HG03442 (cell line): Measurements from ENCODE around the gene SELENOM.
"Not testable (repeated sequence)": the region's sequence is repeated elsewhere in the genome, so short reads cannot be mapped to it uniquely, and the experiment has no call there.

Experiments used
- ATAC-seq: cut with Tn5 transposase; IDR thresholded peaks from one replicate; pipeline ENCODE4 v1.9.1; 2021; ENCODE audit warnings: mild to moderate bottlenecking, moderate library complexity; ENCODE audit not compliant: unreplicated experiment

The SELENOM gene

GRCh38 chr22:31134688-31135087, 27.3 kb upstream of the SELENOM start:
- ATAC-seq = no peak

GRCh38 chr22:31133911-31134310, 26.5 kb upstream of the SELENOM start:
- no peak for ATAC-seq

- no peak for ATAC-seq
These were observed 23.5 kb upstream of the SELENOM start for GRCh38 chr22:31130873-31131272.

GRCh38 chr22:31128156-31128555, 20.8 kb upstream of the SELENOM start:
- no peak for ATAC-seq

GRCh38 chr22:31127181-31127772, 19.9 kb upstream of the SELENOM start:
- ATAC-seq = no peak

- ATAC-seq = no peak
These were observed 19.5 kb upstream of the SELENOM start for GRCh38 chr22:31126869-31127175.

GRCh38 chr22:31126128-31126868, 18.9 kb upstream of the SELENOM start:
- no peak for ATAC-seq

- no peak for ATAC-seq
These were observed 18.3 kb upstream of the SELENOM start for GRCh38 chr22:31125521-31126117.

GRCh38 chr22:31124811-31125465, 17.6 kb upstream of the SELENOM start:
- no peak for ATAC-seq

GRCh38 chr22:31124290-31124689, 16.9 kb upstream of the SELENOM start:
- ATAC-seq = no peak

- ATAC-seq = no peak
These were observed 15.9 kb upstream of the SELENOM start for GRCh38 chr22:31123292-31123602.

- no peak for ATAC-seq
These were observed 15.3 kb upstream of the SELENOM start, which contains the start of gene INPP5J for GRCh38 chr22:31122532-31123291. TSS of gene INPP5J (plus strand) at chr22:31122966. CDS start at chr22:31123015, 49 bp downstream.

GRCh38 chr22:31122196-31122531, 14.8 kb upstream of the SELENOM start:
- ATAC-seq = no peak

GRCh38 chr22:31121403-31121802, 14.0 kb upstream of the SELENOM start:
- no peak for ATAC-seq

GRCh38 chr22:31120642-31121041, 13.3 kb upstream of the SELENOM start:
- no peak for ATAC-seq

GRCh38 chr22:31120230-31120629, 12.9 kb upstream of the SELENOM start:
- ATAC-seq = no peak

- ATAC-seq = no peak
These were observed 11.8 kb upstream of the SELENOM start for GRCh38 chr22:31119026-31119717.

GRCh38 chr22:31118046-31118820, 10.9 kb upstream of the SELENOM start:
- no peak for ATAC-seq

- not testable (repeated sequence) for ATAC-seq
These were observed 5.3 kb upstream of the SELENOM start for GRCh38 chr22:31112547-31113091.

GRCh38 chr22:31107894-31108218, 488 bp upstream of the SELENOM start:
- ATAC-seq = no peak
